GM10248 (cell line): ENCODE measurements around the gene SLC25A46.

Experiments
- CTCF ChIA-PET: fragments of 300-600 bp; sonication (Branson Sonifier 250); formaldehyde crosslinking; extraction: SDS; loops from one replicate; lab custom pipeline; 2021; ENCODE audit warnings: antibody characterized with exemption; lab: Yijun Ruan, JAX
- POLR2A ChIA-PET: fragments of 350-650 bp; sonication (Branson Sonifier 250); formaldehyde crosslinking; extraction: SDS; loops from one replicate; lab custom pipeline; 2020; ENCODE audit warnings: antibody characterized with exemption; lab: Yijun Ruan, JAX
- DNase-seq: peaks from one replicate; pipeline ENCODE4 v3.0.0; 2012; ENCODE audit errors: extremely low spot score
- TF ChIP-seq, protein P1 (sequence below): IDR thresholded peaks from 2 replicates; pipeline ENCODE4 v1.5.1; 2012; ENCODE audit warnings: mild to moderate bottlenecking, low read depth; ENCODE audit errors: extremely low read depth, missing control alignments, control extremely low read depth

SLC25A46 gene

GRCh38 chr5:110753600-110753999 is 14.8 kb downstream of the SLC25A46 start:
- CTCF ChIA-PET: interaction anchor here (1.1 to 1.6 kb wide), 2 partner anchors 12 to 27 kb away, joined by 3 to 6 read pairs; partner anchors contain the start of gene TMEM232
- POLR2A ChIA-PET: interaction anchor here (0.6 kb wide), 1 partner anchor 12 kb away, joined by 3 read pairs; no protein-coding TSS in a partner anchor
- TF ChIP-seq, protein P1, sequence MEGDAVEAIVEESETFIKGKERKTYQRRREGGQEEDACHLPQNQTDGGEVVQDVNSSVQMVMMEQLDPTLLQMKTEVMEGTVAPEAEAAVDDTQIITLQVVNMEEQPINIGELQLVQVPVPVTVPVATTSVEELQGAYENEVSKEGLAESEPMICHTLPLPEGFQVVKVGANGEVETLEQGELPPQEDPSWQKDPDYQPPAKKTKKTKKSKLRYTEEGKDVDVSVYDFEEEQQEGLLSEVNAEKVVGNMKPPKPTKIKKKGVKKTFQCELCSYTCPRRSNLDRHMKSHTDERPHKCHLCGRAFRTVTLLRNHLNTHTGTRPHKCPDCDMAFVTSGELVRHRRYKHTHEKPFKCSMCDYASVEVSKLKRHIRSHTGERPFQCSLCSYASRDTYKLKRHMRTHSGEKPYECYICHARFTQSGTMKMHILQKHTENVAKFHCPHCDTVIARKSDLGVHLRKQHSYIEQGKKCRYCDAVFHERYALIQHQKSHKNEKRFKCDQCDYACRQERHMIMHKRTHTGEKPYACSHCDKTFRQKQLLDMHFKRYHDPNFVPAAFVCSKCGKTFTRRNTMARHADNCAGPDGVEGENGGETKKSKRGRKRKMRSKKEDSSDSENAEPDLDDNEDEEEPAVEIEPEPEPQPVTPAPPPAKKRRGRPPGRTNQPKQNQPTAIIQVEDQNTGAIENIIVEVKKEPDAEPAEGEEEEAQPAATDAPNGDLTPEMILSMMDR: no peak
- DNase-seq: no peak

- ChIA-PET CTCF (interaction anchor here (1.6 kb wide), 1 partner anchor 13 kb away, joined by 6 read pairs; no protein-coding TSS in a partner anchor), POLR2A (no interaction called here)
- no peak for DNase-seq
- TF ChIP-seq, protein P1: no peak
Observed at GRCh38 chr5:110754181-110754580, 15.4 kb downstream of the SLC25A46 start.

DNA sequence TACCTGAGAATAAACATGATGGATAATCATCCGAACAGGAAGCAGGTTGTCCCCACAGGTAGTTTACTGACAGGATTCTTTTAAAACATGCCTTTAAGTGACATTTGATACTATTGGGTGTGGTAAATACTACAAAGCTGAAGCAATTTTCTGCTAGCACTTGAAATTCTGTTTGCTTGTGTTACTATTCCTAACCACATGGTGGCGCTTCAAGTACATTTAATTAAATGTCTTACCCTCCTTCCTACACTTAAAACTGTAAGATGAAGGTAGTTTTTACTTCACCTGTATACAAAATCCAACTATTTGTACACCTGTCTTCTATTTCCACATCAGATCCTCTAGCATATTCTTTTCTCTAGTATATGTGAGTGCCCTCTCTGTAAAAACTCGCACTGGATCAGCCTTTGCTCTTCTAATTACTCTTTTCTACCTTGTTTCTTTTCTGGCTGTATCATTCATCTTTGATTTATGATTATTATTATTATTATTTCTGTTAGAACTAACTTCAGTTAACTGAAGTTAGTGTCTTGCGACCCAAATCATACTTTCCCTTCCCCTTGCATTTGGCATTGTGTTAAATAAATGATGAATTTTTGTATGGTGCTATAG is 18.4 kb downstream of the SLC25A46 start:
- TF ChIP-seq, protein P1: peak; percentile 62
- ChIA-PET POLR2A (no interaction called here), CTCF (interaction anchor here (0.6 to 2.0 kb wide), 9 partner anchors 10 to 340 kb away, joined by 3 to 27 read pairs (median 4); partner anchors contain the start of gene SLC25A46)
- DNase-seq: no peak

DNA sequence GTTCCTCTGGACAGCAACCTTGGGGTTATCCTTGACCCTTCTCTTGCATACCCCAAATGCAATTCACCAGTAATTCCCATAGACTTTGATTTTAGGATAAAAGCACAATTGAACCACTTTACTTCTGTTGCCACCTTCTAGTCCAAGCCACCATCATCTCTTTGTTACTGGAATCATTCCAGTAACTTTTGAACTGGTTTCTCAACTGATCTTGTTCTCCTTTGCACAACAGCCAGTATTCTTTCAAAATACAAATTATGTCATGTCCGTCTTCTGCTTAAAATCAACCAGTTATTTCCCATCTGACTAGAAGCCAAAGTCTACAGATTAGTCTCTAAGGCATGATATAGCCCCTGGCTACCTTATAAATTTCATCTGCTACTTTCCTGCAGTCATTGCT is 21.4 kb downstream of the SLC25A46 start:
- TF ChIP-seq, protein P1: no peak
- ChIA-PET POLR2A (no interaction called here), CTCF (no interaction called here)
- DNase-seq: no peak

DNA sequence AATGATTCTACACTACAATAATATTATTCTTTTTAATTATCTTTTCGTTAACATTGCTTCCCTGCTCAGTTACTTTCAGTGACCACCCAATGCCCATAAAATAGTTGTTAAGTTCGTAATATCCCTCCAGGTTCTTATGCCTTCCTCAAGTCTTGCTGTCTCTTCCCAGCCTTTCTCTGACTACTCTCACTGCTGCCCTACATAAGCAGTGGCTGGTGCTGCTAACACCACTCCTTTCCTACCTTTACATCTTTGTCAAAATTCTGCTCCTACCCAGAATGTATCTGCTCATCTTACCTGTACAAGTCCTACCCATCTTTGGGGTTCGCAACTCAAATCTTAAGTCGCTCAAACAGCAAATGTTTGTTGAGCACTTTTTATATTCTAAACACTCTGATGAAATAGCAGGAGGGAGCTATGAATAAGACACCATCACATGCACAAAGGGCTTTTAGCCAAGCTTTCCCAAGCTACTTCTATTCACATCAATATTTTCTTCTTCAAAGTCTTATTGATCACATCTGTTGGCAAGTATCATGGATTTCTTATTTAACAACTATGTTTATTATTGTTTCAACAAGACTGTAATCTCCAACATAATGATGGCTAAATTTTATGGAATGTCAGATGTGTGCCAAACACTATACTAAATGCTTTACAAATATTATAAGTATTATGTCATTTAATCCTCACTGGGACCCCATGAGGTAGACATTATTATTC is 29.5 kb downstream of the SLC25A46 start:
- POLR2A ChIA-PET: no interaction called here
- TF ChIP-seq, protein P1: no peak
- CTCF ChIA-PET: interaction anchor here (0.6 to 1.1 kb wide), 2 partner anchors 11 to 30 kb away, joined by 3 read pairs; partner anchors contain the start of gene SLC25A46
- DNase-seq: no peak

DNA sequence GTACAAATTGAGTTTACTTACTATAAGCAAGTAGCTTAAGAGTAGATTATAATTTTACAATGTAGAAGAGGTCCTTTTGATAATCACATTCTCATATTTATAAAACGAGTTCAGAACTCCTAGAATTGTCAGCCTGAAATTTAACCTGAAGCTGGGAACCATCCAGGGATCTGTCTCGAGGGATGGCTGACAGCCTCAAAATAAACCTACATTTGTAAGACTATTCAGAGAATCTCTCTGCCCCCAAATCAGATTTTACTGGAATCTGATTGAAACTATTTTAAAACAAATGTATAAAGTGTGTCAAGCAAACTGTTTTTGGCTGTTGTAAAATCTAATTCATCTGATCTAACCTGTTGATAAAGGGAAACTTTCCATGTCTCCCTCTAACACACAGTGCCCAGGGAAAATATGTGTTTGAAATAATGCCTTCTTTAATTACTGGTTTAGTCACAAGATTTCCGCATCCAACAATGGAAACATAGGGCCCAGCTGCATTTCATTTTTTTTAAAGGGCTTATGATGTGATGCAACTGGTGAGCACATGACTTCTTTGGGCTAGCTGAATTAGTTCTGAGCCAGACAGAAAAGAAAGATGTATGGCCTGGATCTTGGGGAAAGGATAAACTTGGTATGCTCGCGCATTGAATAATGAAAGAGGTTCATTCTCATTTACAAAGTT is 30.3 kb downstream of the SLC25A46 start:
- no peak for DNase-seq
- TF ChIP-seq, protein P1: no peak
- POLR2A ChIA-PET: no interaction called here
- CTCF ChIA-PET: interaction anchor here (0.6 to 1.1 kb wide), 2 partner anchors 11 to 31 kb away, joined by 3 read pairs; partner anchors contain the start of gene SLC25A46
